LNCaP clone FGC (cell line): ENCODE measurements around the gene TCFL5.

ENCODE experiments used
- DNase-seq: peaks from one replicate; pipeline ENCODE4 v3.0.0-alpha.2; 2011; ENCODE audit warnings: low read depth
- H3K4me3 ChIP-seq: 2 replicates; pipeline ENCODE4 v1.5.1; 2011; ENCODE audit warnings: mild to moderate bottlenecking, low read depth, low read length, control low read depth
- CTCF ChIP-seq: IDR thresholded peaks from 2 replicates; pipeline ENCODE4 v1.5.1; 2012; ENCODE audit warnings: mild to moderate bottlenecking; ENCODE audit not compliant: control insufficient read depth, insufficient read depth; ENCODE audit errors: extremely low read depth

The TCFL5 gene

GRCh38 chr20:62895539-62895938 lies 33.9 kb upstream of the TCFL5 start:
- no peak overlapping the region for H3K4me3 ChIP-seq
- no peak for TF ChIP-seq CTCF
- no peak for DNase-seq

- DNase-seq, result no peak
- H3K4me3 ChIP-seq, result no peak overlapping the region
- TF ChIP-seq CTCF, result no peak
Measured at GRCh38 chr20:62894261-62894660, 32.6 kb upstream of the TCFL5 start.

GRCh38 chr20:62893700-62894099 lies 32.1 kb upstream of the TCFL5 start:
- no peak for TF ChIP-seq CTCF
- no peak for DNase-seq
- H3K4me3 ChIP-seq, result no peak overlapping the region

- no peak overlapping the region for H3K4me3 ChIP-seq
- no peak for DNase-seq
- no peak for TF ChIP-seq CTCF
Measured at GRCh38 chr20:62892348-62893304, 31.0 kb upstream of the TCFL5 start.

- no peak overlapping the region for H3K4me3 ChIP-seq
- no peak for DNase-seq
- TF ChIP-seq CTCF, result no peak
Measured at GRCh38 chr20:62891111-62891510, 29.5 kb upstream of the TCFL5 start.

- no peak overlapping the region for H3K4me3 ChIP-seq
Measured at GRCh38 chr20:62890444-62890843, 28.8 kb upstream of the TCFL5 start.

More at GRCh38 chr20:62890444-62890843, 28.8 kb upstream of the TCFL5 start:
- no peak for TF ChIP-seq CTCF
- DNase-seq, result no peak
